Stimulated activated CD8-positive, alpha-beta memory T cell treated with anti-CD3 and anti-CD28 coated beads, Interleukin-4, amount 100 ng/mL, for 1 hour (primary cell): ENCODE results near the gene PNMA1.

ENCODE experiments used
- DNase-seq, 2 donors: peaks; one replicate each; pipeline ENCODE4 v3.0.0-alpha.2; 2020; ENCODE audit warnings: low read depth in 2 of 2, low spot score in 1 of 2

Gene PNMA1

GRCh38 chr14:73750531-73750901 is 36.3 kb upstream of the PNMA1 start:
- DNase-seq, result no peak

- no peak for DNase-seq
Observed at GRCh38 chr14:73749706-73750530, 35.7 kb upstream of the PNMA1 start.

GRCh38 chr14:73748858-73749357 is 34.7 kb upstream of the PNMA1 start:
- no peak for DNase-seq

GRCh38 chr14:73747379-73748211 is 33.4 kb upstream of the PNMA1 start:
- no peak for DNase-seq

GRCh38 chr14:73746520-73747378 is 32.6 kb upstream of the PNMA1 start:
- DNase-seq, result no peak

- DNase-seq, result no peak
Observed at GRCh38 chr14:73745571-73746519, 31.7 kb upstream of the PNMA1 start.

- no peak for DNase-seq
Observed at GRCh38 chr14:73744874-73745529, 30.8 kb upstream of the PNMA1 start.

GRCh38 chr14:73744175-73744867 is 30.1 kb upstream of the PNMA1 start:
- no peak for DNase-seq

GRCh38 chr14:73743431-73743931 is 29.3 kb upstream of the PNMA1 start:
- no peak for DNase-seq

- DNase-seq, result no peak
Observed at GRCh38 chr14:73742520-73743238, 28.5 kb upstream of the PNMA1 start.

GRCh38 chr14:73741876-73742519 is 27.8 kb upstream of the PNMA1 start:
- DNase-seq, result no peak

- no peak for DNase-seq
Observed at GRCh38 chr14:73741386-73741875, 27.2 kb upstream of the PNMA1 start.

GRCh38 chr14:73740618-73741326 is 26.6 kb upstream of the PNMA1 start:
- no peak for DNase-seq

- no peak for DNase-seq
Observed at GRCh38 chr14:73739899-73740617, 25.9 kb upstream of the PNMA1 start.

- no peak for DNase-seq
Observed at GRCh38 chr14:73739174-73739898, 25.2 kb upstream of the PNMA1 start.
